Fibroblast of the conjunctiva (primary cell): Measurements from ENCODE around the gene NFIX.

Source experiments
- DNase-seq: peaks from one replicate; pipeline ENCODE4 v3.0.0-alpha.2; 2010; ENCODE audit warnings: low read depth

The NFIX gene

GRCh38 chr19:13010038-13010991, 15.0 kb downstream of the NFIX start:
- DNase-seq = no peak

- no peak for DNase-seq
These were observed 15.8 kb downstream of the NFIX start for GRCh38 chr19:13010992-13011652.

GRCh38 chr19:13011653-13012389, 16.5 kb downstream of the NFIX start:
- no peak for DNase-seq

- DNase-seq = no peak
These were observed 17.1 kb downstream of the NFIX start for GRCh38 chr19:13012390-13012689.

GRCh38 chr19:13012690-13013608, 17.7 kb downstream of the NFIX start:
- no peak for DNase-seq

GRCh38 chr19:13013649-13014048, 18.4 kb downstream of the NFIX start:
- DNase-seq = no peak

GRCh38 chr19:13014101-13014920, 19.0 kb downstream of the NFIX start:
- DNase-seq = no peak

GRCh38 chr19:13014921-13015280, 19.6 kb downstream of the NFIX start:
- DNase-seq = no peak

GRCh38 chr19:13015361-13016223, 20.3 kb downstream of the NFIX start:
- DNase-seq = no peak

- no peak for DNase-seq
These were observed 21.0 kb downstream of the NFIX start for GRCh38 chr19:13016245-13016627.

- no peak for DNase-seq
These were observed 21.5 kb downstream of the NFIX start for GRCh38 chr19:13016628-13017305.

GRCh38 chr19:13017306-13018034, 22.2 kb downstream of the NFIX start:
- no peak for DNase-seq

GRCh38 chr19:13018035-13018914, 23.0 kb downstream of the NFIX start:
- DNase-seq = no peak

- DNase-seq = no peak
These were observed 24.1 kb downstream of the NFIX start for GRCh38 chr19:13019332-13019731.

GRCh38 chr19:13020002-13020414, 24.7 kb downstream of the NFIX start:
- no peak for DNase-seq

- DNase-seq = no peak
These were observed 27.0 kb downstream of the NFIX start for GRCh38 chr19:13022111-13022858.
